Muscle layer of colon (tissue), 2 donors: ENCODE results near the gene DNAH11.
"Not testable (repeated sequence)": the region's sequence is repeated elsewhere in the genome, so short reads cannot be mapped to it uniquely, and the experiment has no call there.

ENCODE experiments used
- H3K27ac ChIP-seq: one replicate; pipeline ENCODE4 v1.7.0; 2013; ENCODE audit warnings: low read depth, mild to moderate bottlenecking, low read length, moderate library complexity
- H3K27me3 ChIP-seq, 2 donors: one replicate each; pipeline ENCODE4 v1.7.0; 2013; ENCODE audit warnings: low read length in 2 of 2, mild to moderate bottlenecking in 2 of 2; ENCODE audit not compliant: insufficient read depth in 2 of 2, control insufficient read depth in 1 of 2
- H3K36me3 ChIP-seq: one replicate; pipeline ENCODE4 v1.7.0; 2013; ENCODE audit warnings: mild to moderate bottlenecking, low read length; ENCODE audit not compliant: insufficient read depth
- H3K4me1 ChIP-seq: one replicate; pipeline ENCODE4 v1.7.0; 2013; ENCODE audit warnings: mild to moderate bottlenecking, low read length; ENCODE audit not compliant: insufficient read depth
- H3K4me3 ChIP-seq, 2 donors: one replicate each; pipeline ENCODE4 v1.7.0; 2013; ENCODE audit warnings: low read length in 2 of 2, low read depth in 1 of 2, mild to moderate bottlenecking in 1 of 2, moderate library complexity in 1 of 2
- H3K9ac ChIP-seq: one replicate; pipeline ENCODE4 v1.7.0; 2013; ENCODE audit warnings: low read length
- H3K9me3 ChIP-seq: one replicate; pipeline ENCODE4 v1.7.0; 2013; ENCODE audit warnings: mild to moderate bottlenecking, low read length
- donor health status: abdominal sarcoma.
- donor health status: Adenocarcinoma of cecum.

DNAH11 gene

GRCh38 chr7:21918216-21918615, 375.4 kb downstream of the DNAH11 start:
- Histone ChIP-seq H3K27me3 (no peaks in the 10 kb centered on the region), H3K9me3 (no peaks in the 10 kb centered on the region), H3K36me3 (peaks cover 21% of the 10 kb centered on the region), H3K4me3 (no peak overlapping the region), H3K9ac (no peak overlapping the region), H3K27ac (no peak overlapping the region), H3K4me1 (peaks cover 3% of the 10 kb centered on the region)

- Histone ChIP-seq H3K27ac (no peak overlapping the region), H3K27me3 (no peaks in the 10 kb centered on the region), H3K9ac (no peak overlapping the region), H3K4me3 (no peak overlapping the region), H3K9me3 (no peaks in the 10 kb centered on the region), H3K4me1 (no peaks in the 10 kb centered on the region), H3K36me3 (peaks cover 3% of the 10 kb centered on the region)
Measured at GRCh38 chr7:21920936-21921335, 378.1 kb downstream of the DNAH11 start.

GRCh38 chr7:21922605-21923004, 379.8 kb downstream of the DNAH11 start:
- no peaks in the 10 kb centered on the region for H3K9me3 ChIP-seq
- H3K9ac ChIP-seq, result no peak overlapping the region
- no peaks in the 10 kb centered on the region for H3K27me3 ChIP-seq
- H3K27ac ChIP-seq, result no peak overlapping the region
- H3K4me3 ChIP-seq, result no peak overlapping the region
- no peaks in the 10 kb centered on the region for H3K36me3 ChIP-seq
- H3K4me1 ChIP-seq, result no peaks in the 10 kb centered on the region

GRCh38 chr7:21923658-21924057, 380.8 kb downstream of the DNAH11 start:
- no peak overlapping the region for H3K9ac ChIP-seq
- no peaks in the 10 kb centered on the region for H3K9me3 ChIP-seq
- H3K4me1 ChIP-seq, result no peaks in the 10 kb centered on the region
- no peaks in the 10 kb centered on the region for H3K27me3 ChIP-seq
- no peaks in the 10 kb centered on the region for H3K36me3 ChIP-seq
- no peak overlapping the region for H3K27ac ChIP-seq
- no peak overlapping the region for H3K4me3 ChIP-seq

GRCh38 chr7:21926448-21926847, 383.6 kb downstream of the DNAH11 start:
- H3K4me3 ChIP-seq, result no peak overlapping the region
- H3K9ac ChIP-seq, result no peak overlapping the region
- no peaks in the 10 kb centered on the region for H3K4me1 ChIP-seq
- no peaks in the 10 kb centered on the region for H3K9me3 ChIP-seq
- H3K27me3 ChIP-seq, result no peaks in the 10 kb centered on the region
- no peak overlapping the region for H3K27ac ChIP-seq
- no peaks in the 10 kb centered on the region for H3K36me3 ChIP-seq

DNA sequence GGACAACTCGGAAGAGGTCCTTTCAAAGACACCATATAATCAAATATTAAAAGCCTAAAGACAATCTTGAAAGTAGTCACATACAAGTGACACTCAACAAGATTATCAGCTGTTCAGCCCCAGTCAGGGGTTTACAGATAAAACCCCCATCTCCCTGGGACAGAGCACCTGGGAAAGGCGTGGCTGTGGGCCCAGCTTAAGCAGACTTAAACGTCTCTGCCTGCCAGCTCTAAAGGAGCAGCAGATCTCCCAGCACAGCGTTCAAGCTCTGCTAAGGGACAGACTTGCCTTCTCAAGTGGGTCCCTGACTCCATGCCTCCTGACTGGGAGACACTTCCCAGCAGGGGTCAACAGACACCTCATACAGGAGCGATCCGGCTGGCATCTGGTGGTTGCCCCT, 384.9 kb downstream of the DNAH11 start:
- H3K9ac ChIP-seq, result no peak overlapping the region
- no peaks in the 10 kb centered on the region for H3K4me1 ChIP-seq
- no peaks in the 10 kb centered on the region for H3K36me3 ChIP-seq
- H3K4me3 ChIP-seq, result no peak overlapping the region
- no peaks in the 10 kb centered on the region for H3K9me3 ChIP-seq
- no peak overlapping the region for H3K27ac ChIP-seq
- H3K27me3 ChIP-seq, result no peaks in the 10 kb centered on the region

GRCh38 chr7:21933293-21933692, 390.5 kb downstream of the DNAH11 start:
- H3K9ac ChIP-seq, H3K4me1 ChIP-seq, H3K9me3 ChIP-seq, H3K36me3 ChIP-seq, H3K27me3 ChIP-seq, H3K27ac ChIP-seq, H3K4me3 ChIP-seq: not testable (repeated sequence)

GRCh38 chr7:21934808-21935207, 392.0 kb downstream of the DNAH11 start:
- H3K36me3 ChIP-seq, result no peaks in the 10 kb centered on the region
- H3K27me3 ChIP-seq, result no peaks in the 10 kb centered on the region
- no peak overlapping the region for H3K9ac ChIP-seq
- H3K4me1 ChIP-seq, result peaks cover 12% of the 10 kb centered on the region
- no peaks in the 10 kb centered on the region for H3K9me3 ChIP-seq
- no peak overlapping the region for H3K27ac ChIP-seq
- no peak overlapping the region for H3K4me3 ChIP-seq

GRCh38 chr7:21938463-21938862, 395.6 kb downstream of the DNAH11 start:
- Histone ChIP-seq H3K4me1 (peaks cover 38% of the 10 kb centered on the region), H3K27me3 (no peaks in the 10 kb centered on the region), H3K9ac (no peak overlapping the region), H3K36me3 (no peaks in the 10 kb centered on the region), H3K4me3 (no peak overlapping the region), H3K27ac (no peak overlapping the region), H3K9me3 (no peaks in the 10 kb centered on the region)

- H3K4me1 ChIP-seq, result peaks cover 43% of the 10 kb centered on the region
- H3K9me3 ChIP-seq, result no peaks in the 10 kb centered on the region
- H3K27ac ChIP-seq, result no peak overlapping the region
- H3K4me3 ChIP-seq, result no peak overlapping the region
- no peaks in the 10 kb centered on the region for H3K27me3 ChIP-seq
- no peaks in the 10 kb centered on the region for H3K36me3 ChIP-seq
- no peak overlapping the region for H3K9ac ChIP-seq
Measured at GRCh38 chr7:21939136-21939857, 396.5 kb downstream of the DNAH11 start.

DNA sequence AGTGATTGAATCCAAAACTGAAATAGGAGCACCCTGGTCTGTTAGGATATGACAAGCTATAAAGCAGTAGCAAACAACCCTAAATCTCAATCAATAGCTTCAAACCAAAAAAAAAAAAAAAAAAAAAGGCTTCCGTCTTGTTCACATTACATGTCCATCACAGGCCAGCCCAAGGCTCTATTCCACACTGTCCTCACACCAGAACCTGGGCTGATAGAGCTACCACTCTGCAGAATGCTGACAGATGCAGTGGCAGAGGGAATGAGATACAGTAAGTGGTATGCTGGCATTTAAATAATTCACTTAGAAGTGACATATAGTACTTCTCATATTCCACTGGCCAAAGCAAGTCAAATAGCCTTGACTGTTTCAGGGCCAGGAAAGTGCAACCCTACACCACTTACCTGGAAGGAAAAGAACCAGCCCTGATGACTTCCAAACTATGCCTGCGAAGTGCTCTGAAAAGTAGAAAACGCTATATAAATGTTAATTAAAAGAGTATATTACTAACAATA, 397.1 kb downstream of the DNAH11 start:
- Histone ChIP-seq H3K4me1 (peaks cover 43% of the 10 kb centered on the region), H3K27me3 (no peaks in the 10 kb centered on the region), H3K9ac (no peak overlapping the region), H3K36me3 (no peaks in the 10 kb centered on the region), H3K9me3 (no peaks in the 10 kb centered on the region), H3K4me3 (no peak overlapping the region), H3K27ac (no peak overlapping the region)

- no peaks in the 10 kb centered on the region for H3K27me3 ChIP-seq
- peaks cover 43% of the 10 kb centered on the region for H3K4me1 ChIP-seq
- H3K9me3 ChIP-seq, result no peaks in the 10 kb centered on the region
- peak overlapping the region in 1 of 2 donors; percentile 16 for H3K4me3 ChIP-seq
- no peaks in the 10 kb centered on the region for H3K36me3 ChIP-seq
- H3K27ac ChIP-seq, result peak overlapping the region; percentile 27
- no peak overlapping the region for H3K9ac ChIP-seq
Measured at GRCh38 chr7:21941611-21942141, 398.8 kb downstream of the DNAH11 start.
